Muscle layer of colon (tissue), 2 donors: ENCODE results near the gene GRIP1.

Experiments
- H3K27ac ChIP-seq: one replicate; pipeline ENCODE4 v1.7.0; 2013; ENCODE audit warnings: low read depth, mild to moderate bottlenecking, low read length, moderate library complexity
- H3K27me3 ChIP-seq, 2 donors: one replicate each; pipeline ENCODE4 v1.7.0; 2013; ENCODE audit warnings: low read length in 2 of 2, mild to moderate bottlenecking in 2 of 2; ENCODE audit not compliant: insufficient read depth in 2 of 2, control insufficient read depth in 1 of 2
- H3K36me3 ChIP-seq: one replicate; pipeline ENCODE4 v1.7.0; 2013; ENCODE audit warnings: mild to moderate bottlenecking, low read length; ENCODE audit not compliant: insufficient read depth
- H3K4me1 ChIP-seq: one replicate; pipeline ENCODE4 v1.7.0; 2013; ENCODE audit warnings: mild to moderate bottlenecking, low read length; ENCODE audit not compliant: insufficient read depth
- H3K4me3 ChIP-seq, 2 donors: one replicate each; pipeline ENCODE4 v1.7.0; 2013; ENCODE audit warnings: low read length in 2 of 2, low read depth in 1 of 2, mild to moderate bottlenecking in 1 of 2, moderate library complexity in 1 of 2
- H3K9ac ChIP-seq: one replicate; pipeline ENCODE4 v1.7.0; 2013; ENCODE audit warnings: low read length
- H3K9me3 ChIP-seq: one replicate; pipeline ENCODE4 v1.7.0; 2013; ENCODE audit warnings: mild to moderate bottlenecking, low read length
- donor health status: abdominal sarcoma.
- donor health status: Adenocarcinoma of cecum.

Gene GRIP1

GRCh38 chr12:66607147-66607546 is 71.7 kb downstream of the GRIP1 start:
- Histone ChIP-seq H3K4me1 (peaks cover 6% of the 10 kb centered on the region), H3K9ac (no peak overlapping the region), H3K9me3 (no peaks in the 10 kb centered on the region), H3K4me3 (no peak overlapping the region), H3K27me3 (no peaks in the 10 kb centered on the region), H3K36me3 (no peaks in the 10 kb centered on the region), H3K27ac (no peak overlapping the region)

GRCh38 chr12:66605293-66605692 is 73.6 kb downstream of the GRIP1 start:
- H3K4me3 ChIP-seq = no peak overlapping the region
- H3K9ac ChIP-seq = no peak overlapping the region
- no peaks in the 10 kb centered on the region for H3K27me3 ChIP-seq
- no peak overlapping the region for H3K27ac ChIP-seq
- no peaks in the 10 kb centered on the region for H3K9me3 ChIP-seq
- H3K36me3 ChIP-seq = no peaks in the 10 kb centered on the region
- peaks cover 16% of the 10 kb centered on the region for H3K4me1 ChIP-seq

- Histone ChIP-seq H3K4me1 (peaks cover 16% of the 10 kb centered on the region), H3K4me3 (no peak overlapping the region), H3K36me3 (no peaks in the 10 kb centered on the region), H3K27me3 (no peaks in the 10 kb centered on the region), H3K9me3 (no peaks in the 10 kb centered on the region), H3K27ac (no peak overlapping the region), H3K9ac (no peak overlapping the region)
Measured at GRCh38 chr12:66603981-66604479, 74.8 kb downstream of the GRIP1 start.

- Histone ChIP-seq H3K9me3 (no peaks in the 10 kb centered on the region), H3K27me3 (no peaks in the 10 kb centered on the region), H3K9ac (no peak overlapping the region), H3K4me3 (no peak overlapping the region), H3K36me3 (no peaks in the 10 kb centered on the region), H3K4me1 (peaks cover 16% of the 10 kb centered on the region), H3K27ac (no peak overlapping the region)
Measured at GRCh38 chr12:66603461-66603860, 75.4 kb downstream of the GRIP1 start.

- H3K27me3 ChIP-seq = no peaks in the 10 kb centered on the region
- H3K4me1 ChIP-seq = peaks cover 16% of the 10 kb centered on the region
- no peak overlapping the region for H3K4me3 ChIP-seq
- H3K36me3 ChIP-seq = no peaks in the 10 kb centered on the region
- no peak overlapping the region for H3K27ac ChIP-seq
- no peak overlapping the region for H3K9ac ChIP-seq
- no peaks in the 10 kb centered on the region for H3K9me3 ChIP-seq
Measured at GRCh38 chr12:66602483-66603143, 76.3 kb downstream of the GRIP1 start.

- Histone ChIP-seq H3K4me1 (peaks cover 10% of the 10 kb centered on the region), H3K27ac (no peak overlapping the region), H3K27me3 (no peaks in the 10 kb centered on the region), H3K9me3 (no peaks in the 10 kb centered on the region), H3K4me3 (no peak overlapping the region), H3K36me3 (no peaks in the 10 kb centered on the region), H3K9ac (no peak overlapping the region)
Measured at GRCh38 chr12:66600903-66601302, 78.0 kb downstream of the GRIP1 start.

- H3K9me3 ChIP-seq = no peaks in the 10 kb centered on the region
- H3K27ac ChIP-seq = no peak overlapping the region
- H3K9ac ChIP-seq = no peak overlapping the region
- no peaks in the 10 kb centered on the region for H3K27me3 ChIP-seq
- no peaks in the 10 kb centered on the region for H3K36me3 ChIP-seq
- H3K4me1 ChIP-seq = peaks cover 10% of the 10 kb centered on the region
- H3K4me3 ChIP-seq = no peak overlapping the region
Measured at GRCh38 chr12:66599816-66600215, 79.1 kb downstream of the GRIP1 start.

GRCh38 chr12:66598608-66599007 is 80.3 kb downstream of the GRIP1 start:
- no peak overlapping the region for H3K4me3 ChIP-seq
- no peak overlapping the region for H3K27ac ChIP-seq
- H3K4me1 ChIP-seq = peaks cover 10% of the 10 kb centered on the region
- H3K9me3 ChIP-seq = no peaks in the 10 kb centered on the region
- no peaks in the 10 kb centered on the region for H3K27me3 ChIP-seq
- no peaks in the 10 kb centered on the region for H3K36me3 ChIP-seq
- no peak overlapping the region for H3K9ac ChIP-seq

- H3K27me3 ChIP-seq = no peaks in the 10 kb centered on the region
- H3K27ac ChIP-seq = no peak overlapping the region
- no peak overlapping the region for H3K9ac ChIP-seq
- no peaks in the 10 kb centered on the region for H3K36me3 ChIP-seq
- peaks cover 10% of the 10 kb centered on the region for H3K4me1 ChIP-seq
- no peak overlapping the region for H3K4me3 ChIP-seq
- no peaks in the 10 kb centered on the region for H3K9me3 ChIP-seq
Measured at GRCh38 chr12:66598079-66598478, 80.8 kb downstream of the GRIP1 start.

GRCh38 chr12:66596199-66596598 is 82.7 kb downstream of the GRIP1 start:
- Histone ChIP-seq H3K36me3 (no peaks in the 10 kb centered on the region), H3K9ac (no peak overlapping the region), H3K4me1 (peaks cover 4% of the 10 kb centered on the region), H3K9me3 (no peaks in the 10 kb centered on the region), H3K27ac (no peak overlapping the region), H3K4me3 (no peak overlapping the region), H3K27me3 (no peaks in the 10 kb centered on the region)

GRCh38 chr12:66594688-66595087 is 84.2 kb downstream of the GRIP1 start:
- Histone ChIP-seq H3K4me3 (no peak overlapping the region), H3K4me1 (peaks cover 4% of the 10 kb centered on the region), H3K9me3 (no peaks in the 10 kb centered on the region), H3K27me3 (no peaks in the 10 kb centered on the region), H3K36me3 (no peaks in the 10 kb centered on the region), H3K9ac (no peak overlapping the region), H3K27ac (no peak overlapping the region)

- no peak overlapping the region for H3K4me3 ChIP-seq
- no peak overlapping the region for H3K27ac ChIP-seq
- H3K9me3 ChIP-seq = no peaks in the 10 kb centered on the region
- H3K9ac ChIP-seq = no peak overlapping the region
- no peaks in the 10 kb centered on the region for H3K36me3 ChIP-seq
- no peaks in the 10 kb centered on the region for H3K27me3 ChIP-seq
- peaks cover 4% of the 10 kb centered on the region for H3K4me1 ChIP-seq
Measured at GRCh38 chr12:66590275-66590985, 88.4 kb downstream of the GRIP1 start.
